Skin epidermis (tissue), 12 donors: Measurements from ENCODE around the gene PIGN.
"Not testable (repeated sequence)": the region's sequence is repeated elsewhere in the genome, so short reads cannot be mapped to it uniquely, and the experiment has no call there.

Experiments
- H3K27ac ChIP-seq, 21 experiments: fragments of 200-600 bp; sonication (generic) in 11 of 21; one replicate each; pipeline ENCODE4 v1.5.0; 2020; ENCODE audit warnings: mild to moderate bottlenecking in 3 of 21, inconsistent platforms in 2 of 21, moderate library complexity in 2 of 21
- H3K4me3 ChIP-seq, 7 experiments: fragments of 200-600 bp; sonication (generic) in 2 of 7; one replicate each; pipeline ENCODE4 v1.5.0; 2020; ENCODE audit warnings: inconsistent platforms in 2 of 7, mild to moderate bottlenecking in 2 of 7, moderate library complexity in 1 of 7

PIGN gene

DNA sequence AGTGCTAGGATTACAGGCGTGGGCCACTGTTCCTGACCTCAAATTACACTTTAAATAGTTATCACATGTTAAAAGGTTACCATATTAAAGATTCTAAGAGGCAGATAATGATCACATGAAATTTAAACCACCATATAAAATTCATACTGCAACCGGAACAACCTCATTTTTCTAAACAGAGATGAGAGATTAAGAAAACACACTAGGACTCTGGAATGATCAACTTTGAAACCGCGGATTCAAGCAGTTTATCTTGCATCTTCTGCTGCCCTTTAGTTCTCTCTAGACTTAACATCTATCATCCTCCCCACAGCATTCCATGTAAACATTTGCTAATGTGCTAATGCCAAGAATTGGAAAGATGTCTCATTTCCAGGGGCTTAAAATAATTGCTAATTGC lies 115.8 kb downstream of the PIGN start:
- H3K4me3 ChIP-seq: no peak overlapping the region
- no peak overlapping the region for H3K27ac ChIP-seq

DNA sequence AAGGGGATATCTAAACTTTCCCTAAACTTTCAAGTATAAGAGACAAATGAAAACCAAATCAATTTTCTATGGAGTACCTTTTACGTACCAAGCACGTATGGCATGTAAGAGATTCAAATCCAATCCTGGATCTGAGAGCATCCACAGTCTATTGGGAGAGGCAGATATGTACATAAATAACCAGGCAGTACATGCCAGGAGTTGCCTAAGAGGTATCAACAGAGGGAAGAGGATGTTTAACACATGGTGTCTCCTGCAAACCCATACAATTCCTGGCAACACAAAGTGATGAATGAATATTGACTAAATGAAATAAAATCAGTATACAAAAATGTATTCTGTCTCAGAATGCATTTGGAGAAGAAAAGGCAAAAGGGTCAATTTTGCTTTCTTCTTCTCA lies 116.6 kb downstream of the PIGN start:
- H3K4me3 ChIP-seq: no peak overlapping the region
- H3K27ac ChIP-seq: no peak overlapping the region

- Histone ChIP-seq H3K27ac (no peak overlapping the region), H3K4me3 (no peak overlapping the region)
Measured at GRCh38 chr18:62069556-62069955, 117.3 kb downstream of the PIGN start.

GRCh38 chr18:62066102-62066818 lies 120.6 kb downstream of the PIGN start:
- Histone ChIP-seq H3K27ac (no peak overlapping the region), H3K4me3 (no peak overlapping the region)

DNA sequence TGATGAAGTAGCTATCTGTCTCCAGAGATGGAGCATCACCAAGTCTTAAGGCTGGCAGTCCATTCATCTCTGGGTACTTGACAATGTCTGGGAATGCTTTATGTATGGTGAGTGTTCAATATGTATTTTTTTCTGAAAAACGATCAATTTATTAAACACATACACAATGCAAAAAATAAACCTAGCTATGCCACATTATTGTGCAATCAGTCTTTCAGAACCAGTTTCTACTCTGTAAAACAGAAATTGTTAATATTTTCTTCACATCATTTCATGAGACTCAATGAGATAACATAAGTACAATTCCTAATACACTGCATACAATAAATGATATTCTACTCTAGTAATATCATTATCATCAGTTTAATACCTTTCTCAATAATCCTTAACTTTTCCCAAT lies 122.5 kb downstream of the PIGN start:
- Histone ChIP-seq H3K27ac (no peak overlapping the region), H3K4me3 (no peak overlapping the region)

DNA sequence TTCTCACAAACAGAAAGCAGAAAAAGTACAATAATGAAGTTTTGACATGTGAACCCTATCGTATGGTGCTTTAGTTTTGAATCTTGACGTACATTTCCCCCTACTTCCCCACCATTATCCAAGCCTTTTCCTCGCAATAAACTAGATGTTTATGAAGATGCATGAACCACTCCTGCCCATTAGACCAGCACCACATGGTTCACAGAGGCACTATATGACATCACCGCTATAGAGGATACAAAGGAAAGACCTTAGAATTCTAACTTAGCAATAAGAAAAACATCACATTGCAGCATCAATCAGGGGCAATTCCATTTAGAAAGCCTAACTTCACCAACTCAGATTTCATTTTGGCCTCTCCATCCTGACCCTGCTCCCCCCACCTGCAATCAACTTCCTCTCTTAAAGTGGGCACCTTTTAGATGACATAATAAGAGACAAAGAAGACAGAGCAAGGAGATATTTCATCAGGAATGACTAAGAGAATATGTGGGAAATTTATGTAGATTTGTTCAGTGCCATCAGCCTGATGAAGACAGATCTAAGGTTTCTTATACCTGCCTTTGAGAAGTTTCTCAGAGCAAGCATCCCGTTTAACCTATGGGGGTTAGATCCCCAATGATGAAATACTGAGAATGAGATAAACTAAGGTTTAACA lies 124.9 kb downstream of the PIGN start:
- Histone ChIP-seq H3K4me3 (no peak overlapping the region), H3K27ac (no peak overlapping the region)

DNA sequence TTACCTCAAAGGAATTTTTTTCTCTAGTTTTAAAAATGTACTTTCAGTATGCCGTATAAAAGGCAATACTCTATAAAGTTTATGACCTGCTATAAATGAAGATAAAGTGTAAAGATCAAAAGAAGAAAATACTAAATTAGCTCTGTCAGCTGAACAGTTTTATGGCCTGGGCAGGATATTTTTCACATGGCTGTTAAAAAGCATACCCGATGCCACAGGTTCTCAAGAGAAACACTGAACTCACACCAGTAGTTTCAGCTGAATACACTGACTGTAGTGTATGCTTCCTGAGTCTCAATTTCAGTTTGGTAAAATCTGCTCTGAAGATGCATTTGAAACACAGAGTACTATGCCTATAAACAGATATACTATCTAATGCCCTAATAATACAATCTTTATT lies 126.0 kb downstream of the PIGN start:
- no peak overlapping the region for H3K4me3 ChIP-seq
- H3K27ac ChIP-seq: no peak overlapping the region

DNA sequence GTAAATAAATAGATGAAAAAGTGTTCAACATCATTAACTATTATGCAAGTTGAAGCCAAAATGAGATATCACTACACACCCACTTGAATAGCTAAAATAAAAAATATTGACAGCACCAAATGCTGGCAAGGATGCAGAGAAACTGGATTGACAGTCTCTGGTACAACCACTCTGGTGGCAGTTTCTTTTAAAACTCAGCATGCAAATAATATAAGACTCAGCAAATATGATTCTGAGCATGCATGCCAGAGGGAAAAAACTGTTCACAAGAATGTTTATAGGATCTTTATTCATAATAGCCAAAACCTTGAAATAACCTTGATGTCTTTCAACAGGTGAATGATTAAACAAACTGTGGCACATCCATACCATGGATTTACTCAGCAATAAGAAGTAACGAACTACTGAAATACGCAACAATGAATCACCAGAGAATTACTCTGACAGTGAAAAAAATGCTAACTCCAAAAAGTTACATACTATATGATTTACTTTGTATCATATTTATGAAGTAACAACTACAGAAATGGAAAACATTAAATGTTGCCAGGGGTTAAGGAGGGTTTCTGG lies 131.8 kb downstream of the PIGN start:
- no peak overlapping the region for H3K27ac ChIP-seq
- H3K4me3 ChIP-seq: no peak overlapping the region

DNA sequence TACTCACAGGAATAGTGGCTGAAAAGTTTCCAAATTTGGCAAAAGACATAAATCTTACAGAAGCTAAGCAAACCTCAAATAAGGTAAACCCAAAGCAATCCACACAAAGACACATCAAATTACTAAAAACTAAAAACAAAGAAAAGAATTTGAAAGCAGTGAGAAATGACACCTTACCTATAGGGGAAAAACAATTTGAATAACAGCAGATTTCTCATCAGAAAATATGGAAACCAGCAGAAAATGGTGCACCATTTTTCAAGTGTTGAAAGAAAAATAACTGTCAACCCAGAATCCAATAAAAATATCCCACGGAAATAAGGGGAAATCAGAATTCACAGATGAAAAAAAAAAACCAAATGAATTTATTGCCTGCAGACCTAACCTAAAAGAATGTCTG lies 138.6 kb downstream of the PIGN start:
- H3K27ac ChIP-seq: no peak overlapping the region
- H3K4me3 ChIP-seq: no peak overlapping the region

GRCh38 chr18:62045316-62045715 lies 141.5 kb downstream of the PIGN start:
- Histone ChIP-seq H3K4me3 (no peak overlapping the region), H3K27ac (no peak overlapping the region)

DNA sequence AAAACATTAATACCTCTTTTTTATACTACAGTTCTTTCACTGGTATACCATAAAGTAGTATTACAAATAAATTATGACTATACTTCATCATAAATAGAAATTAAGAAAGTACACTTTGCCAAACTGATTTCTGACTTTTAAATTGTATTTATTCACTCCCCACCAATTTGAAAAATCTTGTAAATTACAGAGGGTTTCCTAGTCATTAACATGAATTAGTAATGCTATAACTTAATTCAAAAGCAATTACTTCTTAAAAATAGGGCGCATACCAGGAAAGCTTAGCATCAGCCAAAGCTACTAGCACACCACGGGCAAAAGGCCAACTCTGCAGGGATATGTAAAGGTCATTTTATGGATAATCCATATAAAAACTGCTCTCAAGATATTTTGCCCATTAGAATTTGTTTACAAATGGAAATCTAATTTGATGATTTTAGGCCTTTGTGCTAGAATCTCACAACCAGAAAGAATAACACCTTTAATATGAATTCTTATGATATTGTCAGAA lies 142.3 kb downstream of the PIGN start:
- Histone ChIP-seq H3K4me3 (no peak overlapping the region), H3K27ac (no peak overlapping the region)

DNA sequence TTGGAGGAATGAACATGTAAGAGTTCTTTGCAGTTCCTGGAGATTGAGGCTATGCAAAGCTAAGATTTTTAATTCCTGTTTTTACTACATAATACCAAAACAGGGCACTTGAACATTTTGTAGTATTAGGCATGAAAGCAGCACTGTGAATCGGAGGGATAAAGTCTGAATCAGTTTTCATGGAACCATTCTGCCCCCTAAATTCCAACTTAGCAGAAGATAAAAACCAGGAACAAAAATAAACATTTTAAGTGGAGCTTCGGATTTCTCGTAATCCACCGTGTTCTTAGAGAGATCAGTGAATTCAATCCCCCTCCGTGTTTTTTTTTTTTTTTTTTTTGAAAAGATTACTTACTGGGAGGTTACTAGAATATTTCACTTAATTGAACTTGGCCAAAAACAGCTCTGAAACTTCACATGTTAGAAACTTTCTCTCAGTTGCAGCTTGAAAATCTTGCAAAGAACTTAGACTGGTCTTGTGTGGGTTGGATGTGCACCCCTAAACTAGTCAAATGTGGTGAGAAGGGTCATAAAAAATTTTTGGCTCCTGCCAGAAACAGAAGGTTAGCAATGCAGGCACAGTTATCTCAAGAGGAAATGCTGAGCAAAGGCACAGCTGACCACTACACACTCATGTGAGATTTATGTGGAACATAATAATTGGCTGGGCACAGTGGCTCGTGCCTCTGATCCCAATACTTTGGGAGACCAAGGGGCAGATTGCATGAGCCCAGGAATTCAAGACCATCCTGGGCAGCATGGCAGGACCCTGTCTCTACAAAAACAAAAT lies 148.7 kb downstream of the PIGN start:
- peak overlapping the region in 1 of 21 experiments; percentile 35 for H3K27ac ChIP-seq

GRCh38 chr18:62037012-62037742 lies 149.7 kb downstream of the PIGN start:
- H3K4me3 ChIP-seq: no peak overlapping the region
- no peak overlapping the region for H3K27ac ChIP-seq

More for the DNA sequence above, 148.7 kb downstream of the PIGN start:
- H3K4me3 ChIP-seq: no peak overlapping the region

- H3K27ac ChIP-seq, H3K4me3 ChIP-seq: not testable (repeated sequence)
Measured at GRCh38 chr18:62034286-62034685, 152.6 kb downstream of the PIGN start.

DNA sequence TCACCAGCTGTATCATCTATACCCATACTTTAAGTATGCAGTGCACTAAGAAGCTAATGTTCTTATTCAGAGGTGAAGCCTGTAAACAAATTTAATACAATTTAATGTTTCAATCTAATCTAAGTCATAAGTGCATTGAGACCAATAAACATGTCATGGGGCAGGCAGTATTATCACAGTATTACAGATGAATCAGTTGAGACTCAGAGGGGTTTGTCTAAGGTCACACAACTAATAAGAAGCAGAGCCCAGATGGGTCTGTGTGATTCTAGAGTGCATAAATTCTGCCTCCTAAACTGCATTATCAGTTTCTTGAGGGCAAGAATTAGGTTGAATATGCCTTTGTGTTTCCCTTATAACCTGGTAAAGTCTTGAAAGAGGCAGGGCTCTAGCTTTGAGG lies 153.1 kb downstream of the PIGN start:
- no peak overlapping the region for H3K27ac ChIP-seq

GRCh38 chr18:62033207-62033606 lies 153.6 kb downstream of the PIGN start:
- no peak overlapping the region for H3K4me3 ChIP-seq
- no peak overlapping the region for H3K27ac ChIP-seq

More for the DNA sequence above, 153.1 kb downstream of the PIGN start:
- H3K4me3 ChIP-seq: no peak overlapping the region

DNA sequence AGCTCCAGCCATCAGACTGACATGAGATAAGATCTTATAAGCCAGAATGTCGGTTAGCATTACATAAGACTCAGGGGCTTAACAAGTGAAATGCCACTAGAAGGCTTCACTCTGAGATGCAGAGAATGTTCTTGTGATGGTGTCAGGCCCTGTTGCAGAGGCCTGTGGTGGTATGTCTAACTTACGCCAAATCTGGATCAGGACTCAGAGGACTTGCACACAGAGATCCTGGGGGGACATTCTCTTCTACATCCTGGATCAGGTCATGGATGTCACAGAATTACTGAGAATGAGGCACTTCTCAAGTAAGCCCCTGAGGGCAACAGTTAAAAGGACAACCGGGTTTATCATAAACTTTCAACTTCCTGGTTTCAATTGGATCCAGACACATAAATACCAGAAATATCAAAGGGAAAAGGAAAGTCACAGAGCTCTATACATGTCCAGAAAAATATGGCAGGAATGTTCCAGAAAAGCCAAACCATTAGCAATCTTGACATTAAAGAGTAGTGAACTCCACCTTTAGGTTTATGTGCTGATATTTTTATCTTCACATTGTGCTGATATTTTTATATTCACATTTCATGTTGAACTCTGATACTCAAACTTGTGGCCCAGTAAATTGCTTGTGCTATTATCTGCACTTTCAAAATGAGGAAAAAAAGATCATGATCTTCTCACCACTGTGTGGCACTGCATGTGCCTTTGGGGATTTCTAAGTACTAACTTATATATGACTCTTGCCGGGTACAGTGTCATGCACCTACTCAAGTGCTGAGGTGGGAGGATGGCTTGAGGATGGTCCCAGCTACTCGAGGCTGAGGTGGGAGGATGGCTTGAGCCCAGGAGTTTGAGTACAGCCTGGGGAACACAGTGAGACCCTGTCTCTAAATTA lies 156.5 kb downstream of the PIGN start:
- Histone ChIP-seq H3K27ac (no peak overlapping the region), H3K4me3 (no peak overlapping the region)

GRCh38 chr18:62028715-62029114 lies 158.1 kb downstream of the PIGN start:
- Histone ChIP-seq H3K4me3 (no peak overlapping the region), H3K27ac (no peak overlapping the region)
